MCF 10A (cell line): ENCODE measurements around the gene PDGFD. TPM values are rescaled to one million over a fixed set of nuclear protein-coding genes. Genes with fewer than 3 reads are reported as not detected.

Experiments used
- BruUV-seq: library from RNA; stranded (reverse); fragments of 400-500 nt; replicated peaks from 2 replicates; lab custom pipeline; 2021; lab: Mats Ljungman, UMichigan
- CTCF ChIA-PET: fragments of 300-600 bp; sonication (Branson Sonifier 250); formaldehyde crosslinking; extraction: SDS; loops from one replicate; lab custom pipeline; 2021; ENCODE audit warnings: antibody characterized with exemption, inconsistent platforms; lab: Yijun Ruan, JAX
- POLR2A ChIA-PET: fragments of 300-600, 350-650 bp; sonication (Branson Sonifier 250); formaldehyde crosslinking; extraction: SDS; loops from one replicate; lab custom pipeline; 2020; ENCODE audit warnings: antibody characterized with exemption, inconsistent platforms; lab: Yijun Ruan, JAX
- DNase-seq: peaks from one replicate; pipeline ENCODE4 v3.0.0-alpha.2; 2018; ENCODE audit not compliant: unreplicated experiment
- H3K27ac Mint-ChIP-seq: one replicate; pipeline ENCODE4 v1.8.0; 2022; ENCODE audit warnings: mild to moderate bottlenecking, low read depth, mixed read lengths; ENCODE audit not compliant: unreplicated experiment
- H3K27me3 Mint-ChIP-seq: one replicate; pipeline ENCODE4 v1.8.0; 2022; ENCODE audit warnings: mixed read lengths; ENCODE audit not compliant: insufficient read depth, unreplicated experiment
- H3K36me3 Mint-ChIP-seq: one replicate; pipeline ENCODE4 v1.8.0; 2022; ENCODE audit warnings: mild to moderate bottlenecking, moderate library complexity, mixed read lengths; ENCODE audit not compliant: insufficient read depth, unreplicated experiment
- H3K4me1 Mint-ChIP-seq: one replicate; pipeline ENCODE4 v1.8.0; 2022; ENCODE audit warnings: mixed read lengths; ENCODE audit not compliant: insufficient read depth, unreplicated experiment
- H3K4me3 Mint-ChIP-seq: one replicate; pipeline ENCODE4 v1.8.0; 2022; ENCODE audit warnings: mild to moderate bottlenecking, moderate library complexity, mixed read lengths; ENCODE audit not compliant: unreplicated experiment
- H3K9me3 Mint-ChIP-seq: one replicate; pipeline ENCODE4 v1.8.0; 2022; ENCODE audit warnings: mixed read lengths; ENCODE audit not compliant: unreplicated experiment
- intact Hi-C: fragments of 100-400 bp; cut with micrococcal nuclease; formaldehyde crosslinking; loops from 2 replicates; pipeline ENCODE4 v1.14.1; 2022
- total RNA-seq: library from RNA; stranded (reverse); gene quantifications from 2 replicates; pipeline ENCODE4 v1.2.3, GENCODE V29; 2022
- TF ChIP-seq, protein P1 (sequence below): fragments of 200-600 bp; IDR thresholded peaks from one replicate; pipeline ENCODE4 v1.8.0; 2022; ENCODE audit warnings: antibody characterized with exemption, mild to moderate bottlenecking; ENCODE audit not compliant: unreplicated experiment

The PDGFD gene
- total RNA-seq, 1 experiment from 2014 or later: 0.61 TPM

DNA sequence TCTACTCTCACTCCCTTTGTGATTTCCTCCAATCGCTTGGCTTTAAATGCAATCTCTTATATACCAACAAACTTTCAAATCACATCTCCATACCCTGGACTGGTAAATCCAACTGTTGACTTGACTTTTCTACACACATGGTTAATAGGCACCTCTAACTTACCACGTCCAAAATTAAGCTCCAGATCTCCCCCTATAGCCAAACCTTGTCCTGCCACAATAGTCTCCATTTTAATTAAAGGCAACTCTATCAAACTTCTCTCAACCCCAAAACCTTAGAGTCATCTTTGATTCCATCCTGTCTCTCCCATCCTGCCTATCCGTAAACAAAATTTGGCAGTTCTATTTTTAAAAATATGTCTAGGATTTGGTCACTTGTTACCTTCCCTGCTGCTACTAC, 269.3 kb downstream of the PDGFD start:
- Mint-ChIP-seq H3K4me1 (no peaks in the 10 kb centered on the region), H3K9me3 (no peaks in the 10 kb centered on the region), H3K27ac (no peak overlapping the region), H3K36me3 (no peaks in the 10 kb centered on the region), H3K27me3 (no peaks in the 10 kb centered on the region), H3K4me3 (no peak overlapping the region)
- no TSS peak for BruUV-seq
- POLR2A ChIA-PET: no interaction called here
- CTCF ChIA-PET: no interaction called here
- TF ChIP-seq, protein P1, sequence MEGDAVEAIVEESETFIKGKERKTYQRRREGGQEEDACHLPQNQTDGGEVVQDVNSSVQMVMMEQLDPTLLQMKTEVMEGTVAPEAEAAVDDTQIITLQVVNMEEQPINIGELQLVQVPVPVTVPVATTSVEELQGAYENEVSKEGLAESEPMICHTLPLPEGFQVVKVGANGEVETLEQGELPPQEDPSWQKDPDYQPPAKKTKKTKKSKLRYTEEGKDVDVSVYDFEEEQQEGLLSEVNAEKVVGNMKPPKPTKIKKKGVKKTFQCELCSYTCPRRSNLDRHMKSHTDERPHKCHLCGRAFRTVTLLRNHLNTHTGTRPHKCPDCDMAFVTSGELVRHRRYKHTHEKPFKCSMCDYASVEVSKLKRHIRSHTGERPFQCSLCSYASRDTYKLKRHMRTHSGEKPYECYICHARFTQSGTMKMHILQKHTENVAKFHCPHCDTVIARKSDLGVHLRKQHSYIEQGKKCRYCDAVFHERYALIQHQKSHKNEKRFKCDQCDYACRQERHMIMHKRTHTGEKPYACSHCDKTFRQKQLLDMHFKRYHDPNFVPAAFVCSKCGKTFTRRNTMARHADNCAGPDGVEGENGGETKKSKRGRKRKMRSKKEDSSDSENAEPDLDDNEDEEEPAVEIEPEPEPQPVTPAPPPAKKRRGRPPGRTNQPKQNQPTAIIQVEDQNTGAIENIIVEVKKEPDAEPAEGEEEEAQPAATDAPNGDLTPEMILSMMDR: no peak
- DNase-seq: no peak
- intact Hi-C loops: no loop called here

DNA sequence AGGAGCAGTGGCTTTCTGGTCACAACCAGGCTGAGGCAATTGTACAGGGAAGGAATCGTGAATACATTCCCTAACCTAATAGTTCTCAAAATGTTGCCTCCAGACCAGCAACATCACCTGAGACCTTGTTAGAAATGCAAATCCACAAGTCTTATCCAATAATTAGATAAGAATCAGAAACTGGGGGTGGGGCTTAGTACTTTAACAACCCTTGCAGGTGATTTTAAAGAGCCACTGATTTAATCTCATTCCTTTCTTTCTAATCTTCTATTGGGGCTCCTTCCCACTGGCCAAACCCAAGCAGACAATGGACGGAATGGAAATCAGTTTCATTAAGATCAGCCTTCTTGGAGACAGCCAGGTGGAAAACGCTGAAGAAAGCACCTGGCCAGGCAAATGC, 269.9 kb downstream of the PDGFD start:
- CTCF ChIA-PET: no interaction called here
- intact Hi-C loops: no loop called here
- no peak overlapping the region for H3K4me3 Mint-ChIP-seq
- no TSS peak for BruUV-seq
- no peaks in the 10 kb centered on the region for H3K9me3 Mint-ChIP-seq
- TF ChIP-seq, protein P1: no peak
- DNase-seq: no peak
- no peaks in the 10 kb centered on the region for H3K27me3 Mint-ChIP-seq
- H3K27ac Mint-ChIP-seq: no peak overlapping the region
- POLR2A ChIA-PET: no interaction called here
- no peaks in the 10 kb centered on the region for H3K4me1 Mint-ChIP-seq
- no peaks in the 10 kb centered on the region for H3K36me3 Mint-ChIP-seq

DNA sequence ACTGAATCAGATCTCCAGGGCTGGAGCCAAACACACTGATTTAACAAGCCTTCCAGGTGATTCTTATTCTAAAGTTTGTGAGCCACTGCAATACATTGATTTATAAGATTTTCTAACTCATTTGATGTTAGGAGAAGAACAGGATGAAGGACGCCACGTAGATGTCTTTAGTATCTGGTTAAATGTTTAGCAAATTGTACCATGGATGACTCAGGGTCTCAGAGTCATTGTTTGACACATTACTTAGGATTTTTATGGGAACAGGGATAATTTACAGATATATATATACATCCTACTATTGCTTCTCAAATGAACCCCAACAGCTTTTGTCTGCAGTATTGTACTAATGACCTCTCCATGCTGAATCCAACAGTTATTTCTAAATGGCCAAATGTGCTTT, 270.6 kb downstream of the PDGFD start:
- intact Hi-C loops: no loop called here
- TF ChIP-seq, protein P1: no peak

DNA sequence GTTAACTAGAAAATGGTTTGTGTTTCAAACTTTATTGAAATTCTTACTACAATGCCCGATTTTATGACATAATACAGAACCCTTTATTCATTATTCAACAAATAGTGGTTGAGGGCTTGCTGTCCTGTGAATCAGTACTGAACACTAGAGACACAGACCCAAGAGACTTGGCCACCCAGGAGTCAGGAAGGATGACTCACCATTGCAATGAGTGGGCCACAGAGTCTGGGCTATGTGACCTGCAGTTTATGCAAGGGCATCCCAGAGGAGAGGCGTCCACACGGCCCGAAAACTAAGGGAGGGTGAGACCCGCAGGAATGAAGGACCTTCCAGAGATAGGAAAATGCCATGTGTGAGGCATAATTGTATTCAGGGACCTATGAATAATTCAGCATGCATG, 271.3 kb downstream of the PDGFD start:
- TF ChIP-seq, protein P1: no peak
- intact Hi-C loops: no loop called here
- BruUV-seq: no TSS peak
- no peaks in the 10 kb centered on the region for H3K36me3 Mint-ChIP-seq
- no peaks in the 10 kb centered on the region for H3K4me1 Mint-ChIP-seq
- no peak overlapping the region for H3K27ac Mint-ChIP-seq
- no peaks in the 10 kb centered on the region for H3K9me3 Mint-ChIP-seq
- DNase-seq: peak; percentile 54
- H3K4me3 Mint-ChIP-seq: no peak overlapping the region
- ChIA-PET POLR2A (no interaction called here), CTCF (interaction anchor here (0.9 kb wide), 1 partner anchor 17 kb away, joined by 3 read pairs; no protein-coding TSS in a partner anchor)
- no peaks in the 10 kb centered on the region for H3K27me3 Mint-ChIP-seq

More for the DNA sequence above, 270.6 kb downstream of the PDGFD start:
- CTCF ChIA-PET: no interaction called here
- Mint-ChIP-seq H3K36me3 (no peaks in the 10 kb centered on the region), H3K27ac (no peak overlapping the region), H3K27me3 (no peaks in the 10 kb centered on the region), H3K9me3 (no peaks in the 10 kb centered on the region), H3K4me3 (no peak overlapping the region), H3K4me1 (no peaks in the 10 kb centered on the region)
- POLR2A ChIA-PET: no interaction called here
- BruUV-seq: no TSS peak
- no peak for DNase-seq
